SK-N-SH (cell line): ENCODE results near the gene SLC31A1. TPM values are rescaled to one million over a fixed set of nuclear protein-coding genes. Genes with fewer than 3 reads are reported as not detected.

ENCODE experiments used
- CTCF ChIA-PET: fragments of 300-600, 350-600 bp; formaldehyde crosslinking; extraction: SDS; loops from one replicate; lab custom pipeline; 2021; lab: Yijun Ruan, JAX
- POLR2A ChIA-PET: fragments of 350-600 bp; sonication (Branson Sonifier 250); formaldehyde crosslinking; extraction: SDS; loops from one replicate; lab custom pipeline; 2020; ENCODE audit warnings: antibody characterized with exemption, inconsistent platforms; lab: Yijun Ruan, JAX
- DNase-seq: peaks from one replicate; pipeline ENCODE4 v3.0.0; 2012
- H2AFZ ChIP-seq: fragments of 200-600 bp; sonication (generic); 2 replicates; pipeline ENCODE4 v1.8.1; 2016; ENCODE audit warnings: antibody characterized with exemption, mild to moderate bottlenecking, low read depth
- H3F3A ChIP-seq: fragments of 200-600 bp; sonication (generic); replicated peaks from 2 replicates; pipeline ENCODE3; 2016; ENCODE audit warnings: antibody characterized with exemption, mild to moderate bottlenecking; ENCODE audit not compliant: insufficient read depth
- H3K27ac ChIP-seq, 2 experiments: fragments of 200-500 bp in 1 of 2; fragments of 200-600 bp in 1 of 2; sonication (Bioruptor generic) in 1 of 2; sonication (generic), shearing (Covaris generic) in 1 of 2; 2 replicates each; pipeline versions ENCODE4 v1.5.1 to v1.6.1; 2014 to 2016; ENCODE audit warnings: low read depth in 2 of 2, inconsistent platforms in 1 of 2, low read length in 1 of 2, mild to moderate bottlenecking in 1 of 2, mixed read lengths in 1 of 2
- H3K27me3 ChIP-seq: fragments of 200-600 bp; sonication (generic), shearing (Covaris generic); 2 replicates; pipeline ENCODE4 v1.6.1; 2016; ENCODE audit warnings: mixed run types; ENCODE audit not compliant: insufficient read depth
- H3K36me3 ChIP-seq, 2 experiments: fragments of 200-500 bp in 1 of 2; fragments of 200-600 bp in 1 of 2; sonication (Bioruptor generic) in 1 of 2; sonication (generic) in 1 of 2; replicated peaks in 1 of 2; 2 replicates each; pipeline versions ENCODE3 to v1.5.1; 2014 to 2016; ENCODE audit warnings: low read length in 1 of 2, mild to moderate bottlenecking in 1 of 2; ENCODE audit not compliant: insufficient read depth in 2 of 2, control insufficient read depth in 1 of 2
- H3K4me1 ChIP-seq, 2 experiments: fragments of 200-500 bp in 1 of 2; fragments of 200-600 bp in 1 of 2; sonication (Bioruptor generic) in 1 of 2; sonication (generic), shearing (Covaris generic) in 1 of 2; 2 replicates each; pipeline versions ENCODE4 v1.5.1 to v1.6.1; 2014 to 2016; ENCODE audit warnings: low read depth in 1 of 2, low read length in 1 of 2, mixed run types in 1 of 2; ENCODE audit not compliant: insufficient read depth in 2 of 2, control insufficient read depth in 1 of 2
- H3K4me2 ChIP-seq: fragments of 200-600 bp; sonication (generic), shearing (Covaris generic); 2 replicates; pipeline ENCODE4 v1.6.1; 2017; ENCODE audit warnings: mixed run types
- H3K4me3 ChIP-seq, 2 experiments: fragments of 200-500 bp in 1 of 2; fragments of 200-600 bp in 1 of 2; sonication (Bioruptor generic) in 1 of 2; sonication (generic), shearing (Covaris generic) in 1 of 2; 2 replicates each; pipeline versions ENCODE4 v1.5.1 to v1.8.1; 2014 to 2016; ENCODE audit warnings: low read depth in 2 of 2, inconsistent platforms in 1 of 2, low read length in 1 of 2, mild to moderate bottlenecking in 1 of 2, mixed read lengths in 1 of 2, moderate library complexity in 1 of 2
- H3K79me2 ChIP-seq: fragments of 200-600 bp; sonication (generic); 2 replicates; pipeline ENCODE4 v1.8.1; 2017; ENCODE audit warnings: mild to moderate bottlenecking; ENCODE audit not compliant: insufficient read depth
- H3K9ac ChIP-seq: fragments of 200-600 bp; sonication (generic); 2 replicates; pipeline ENCODE4 v1.6.1; 2017; ENCODE audit warnings: mixed run types
- H3K9me2 ChIP-seq: fragments of 200-600 bp; sonication (generic); 2 replicates; pipeline ENCODE4 v1.6.1; 2017; ENCODE audit warnings: mixed run types
- H3K9me3 ChIP-seq: fragments of 200-600 bp; sonication (generic); 2 replicates; pipeline ENCODE4 v1.6.1; 2017; ENCODE audit warnings: mixed run types, mild to moderate bottlenecking, moderate library complexity
- H4K20me1 ChIP-seq: fragments of 200-600 bp; sonication (generic); 2 replicates; pipeline ENCODE4 v1.6.1; 2017; ENCODE audit warnings: mild to moderate bottlenecking, mixed run types; ENCODE audit not compliant: insufficient read depth
- CHD2 ChIP-seq: fragments of 150-350 bp; IDR thresholded peaks from 2 replicates; pipeline ENCODE4 v1.6.1; 2018; ENCODE audit warnings: low read length; ENCODE audit not compliant: partially characterized antibody
- ELF1 ChIP-seq: IDR thresholded peaks from 2 replicates; pipeline ENCODE4 v1.4.0; 2012
- FOSL2 ChIP-seq: IDR thresholded peaks from 2 replicates; pipeline ENCODE4 v1.4.0; 2012; ENCODE audit warnings: low read depth, mild to moderate bottlenecking, moderate library complexity, borderline replicate concordance
- FOXJ3 ChIP-seq: sonication (generic); formaldehyde crosslinking; IDR thresholded peaks from 2 replicates; pipeline ENCODE4 v1.5.1; 2020; ENCODE audit warnings: mild to moderate bottlenecking, missing genetic modification reagents
- FOXM1 ChIP-seq: IDR thresholded peaks from 2 replicates; pipeline ENCODE4 v1.4.0; 2012; ENCODE audit warnings: low read depth, mild to moderate bottlenecking
- JUND ChIP-seq: IDR thresholded peaks from 2 replicates; pipeline ENCODE4 v1.4.0; 2012
- NRF1 ChIP-seq: IDR thresholded peaks from 2 replicates; pipeline ENCODE4 v1.6.1; 2012; ENCODE audit warnings: low read depth, mild to moderate bottlenecking, low read length
- PBX3 ChIP-seq: IDR thresholded peaks from 2 replicates; pipeline ENCODE4; 2012
- RCOR1 ChIP-seq: fragments of 150-350 bp; IDR thresholded peaks from 2 replicates; pipeline ENCODE4 v1.6.1; 2017; ENCODE audit warnings: antibody characterized with exemption, low read length
- RXRA ChIP-seq: IDR thresholded peaks from 2 replicates; pipeline ENCODE4 v1.4.0; 2012; ENCODE audit warnings: low read depth, mild to moderate bottlenecking, borderline replicate concordance
- SMC3 ChIP-seq: IDR thresholded peaks from 2 replicates; pipeline ENCODE4 v1.6.1; 2012; ENCODE audit warnings: low read depth, low read length, improper control_type of control experiment
- TEAD4 ChIP-seq: IDR thresholded peaks from 2 replicates; pipeline ENCODE4 v1.4.0; 2012; ENCODE audit warnings: mild to moderate bottlenecking, borderline replicate concordance; ENCODE audit not compliant: insufficient read depth
- YY1 ChIP-seq: IDR thresholded peaks from 2 replicates; pipeline ENCODE4 v1.4.0; 2012; ENCODE audit warnings: low read depth, mild to moderate bottlenecking
- whole genome bisulfite sequencing: methylation state at CpG from one replicate; pipeline ENCODE4 v1.1.6; 2017; ENCODE audit warnings: low lambda C conversion rate; 5-methylcytosine and 5-hydroxymethylcytosine counted together
- polyA plus RNA-seq, 3 experiments: library from polyadenylated mRNA; depleted of rRNA; stranded (reverse); fragments of >200 nt; gene quantifications; 2 replicates each; pipeline ENCODE4 v1.2.3, GENCODE V29; 2012
- TF ChIP-seq, protein P1 (sequence below): fragments of 200-600 bp; sonication (generic); IDR thresholded peaks from 2 replicates; pipeline ENCODE4 v1.6.1; 2017; ENCODE audit warnings: antibody characterized with exemption, mild to moderate bottlenecking, moderate library complexity
- TF ChIP-seq, protein P2 (sequence below): fragments of 150-350 bp; IDR thresholded peaks from 2 replicates; pipeline ENCODE4 v1.6.1; 2017; ENCODE audit warnings: antibody characterized with exemption, low read length, low read depth, borderline replicate concordance
- TF ChIP-seq, protein P3 (sequence below): fragments of 150-350 bp; IDR thresholded peaks from 2 replicates; pipeline ENCODE4 v1.6.1; 2016; ENCODE audit warnings: mild to moderate bottlenecking, low read depth, low read length
- TF ChIP-seq, protein P4 (sequence below): IDR thresholded peaks from 2 replicates; pipeline ENCODE4 v1.4.0; 2012; ENCODE audit warnings: low read depth

Gene SLC31A1
- polyA plus RNA-seq, 1 of the 3 experiments (the other 2 are of a cell fraction), result 7.7 TPM

DNA sequence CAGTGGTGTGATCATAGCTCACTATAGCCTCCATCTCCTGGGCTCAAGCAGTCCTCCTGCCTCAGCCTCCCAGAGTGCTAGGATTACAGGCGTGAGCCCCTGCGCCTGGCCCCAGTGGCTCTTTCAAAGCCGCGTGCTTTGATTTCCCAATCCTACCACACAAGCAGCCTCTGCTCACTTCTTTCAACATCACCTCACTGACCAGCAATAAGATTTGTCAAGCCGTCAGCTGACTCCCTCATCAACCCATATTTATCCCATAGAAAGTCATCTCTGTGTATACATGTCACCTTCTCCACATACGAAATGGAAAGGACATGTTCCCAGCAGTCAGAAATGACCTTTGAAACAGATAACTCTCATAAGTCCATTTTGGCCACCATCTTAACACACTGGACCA is 44.5 kb upstream of the SLC31A1 start:
- Histone ChIP-seq H3K27me3 (no peaks in the 10 kb centered on the region), H3K4me2 (no peak overlapping the region), H3K79me2 (no peaks in the 10 kb centered on the region), H3F3A (peaks cover 4% of the 10 kb centered on the region), H3K36me3 (peaks cover 50 to 77% of the 10 kb centered on the region in 2 experiments), H3K27ac (no peak overlapping the region), H4K20me1 (no peaks in the 10 kb centered on the region), H3K4me3 (no peak overlapping the region), H3K9me2 (no peaks in the 10 kb centered on the region), H2AFZ (no peak overlapping the region), H3K4me1 (no peaks in the 10 kb centered on the region), H3K9ac (no peak overlapping the region), H3K9me3 (no peaks in the 10 kb centered on the region)
- 98% methylated on average over 6 of the region's 6 CpGs for WGBS
- no peak for DNase-seq
- POLR2A ChIA-PET, result interaction anchor here (1.2 kb wide), 1 partner anchor 14 kb away, joined by 4 read pairs; no protein-coding TSS in a partner anchor
- CTCF ChIA-PET, result interaction anchor here (2.2 kb wide), 1 partner anchor 14 kb away, joined by 10 read pairs; no protein-coding TSS in a partner anchor
- TF ChIP-seq, protein P1, sequence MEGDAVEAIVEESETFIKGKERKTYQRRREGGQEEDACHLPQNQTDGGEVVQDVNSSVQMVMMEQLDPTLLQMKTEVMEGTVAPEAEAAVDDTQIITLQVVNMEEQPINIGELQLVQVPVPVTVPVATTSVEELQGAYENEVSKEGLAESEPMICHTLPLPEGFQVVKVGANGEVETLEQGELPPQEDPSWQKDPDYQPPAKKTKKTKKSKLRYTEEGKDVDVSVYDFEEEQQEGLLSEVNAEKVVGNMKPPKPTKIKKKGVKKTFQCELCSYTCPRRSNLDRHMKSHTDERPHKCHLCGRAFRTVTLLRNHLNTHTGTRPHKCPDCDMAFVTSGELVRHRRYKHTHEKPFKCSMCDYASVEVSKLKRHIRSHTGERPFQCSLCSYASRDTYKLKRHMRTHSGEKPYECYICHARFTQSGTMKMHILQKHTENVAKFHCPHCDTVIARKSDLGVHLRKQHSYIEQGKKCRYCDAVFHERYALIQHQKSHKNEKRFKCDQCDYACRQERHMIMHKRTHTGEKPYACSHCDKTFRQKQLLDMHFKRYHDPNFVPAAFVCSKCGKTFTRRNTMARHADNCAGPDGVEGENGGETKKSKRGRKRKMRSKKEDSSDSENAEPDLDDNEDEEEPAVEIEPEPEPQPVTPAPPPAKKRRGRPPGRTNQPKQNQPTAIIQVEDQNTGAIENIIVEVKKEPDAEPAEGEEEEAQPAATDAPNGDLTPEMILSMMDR, result no peak
- no peak for TF ChIP-seq SMC3
- TF ChIP-seq FOSL2, result no peak
- no peak for TF ChIP-seq ELF1
- TF ChIP-seq FOXJ3 (CRISPR knock-in tag), result no peak

- H2AFZ ChIP-seq, result no peak overlapping the region
- peaks cover 4% of the 10 kb centered on the region for H3F3A ChIP-seq
- CTCF ChIA-PET, result interaction anchor here (2.2 kb wide), 1 partner anchor 13 kb away, joined by 10 read pairs; no protein-coding TSS in a partner anchor
- no peaks in the 10 kb centered on the region for H3K79me2 ChIP-seq
- WGBS, result 93% methylated on average over 2 of the region's 2 CpGs
- H3K4me2 ChIP-seq, result no peak overlapping the region
- no peak overlapping the region for H3K4me3 ChIP-seq
- no peak for TF ChIP-seq YY1
- no peak for TF ChIP-seq FOSL2
- no peak for TF ChIP-seq JUND
- TF ChIP-seq NRF1, result no peak
- TF ChIP-seq, protein P2, sequence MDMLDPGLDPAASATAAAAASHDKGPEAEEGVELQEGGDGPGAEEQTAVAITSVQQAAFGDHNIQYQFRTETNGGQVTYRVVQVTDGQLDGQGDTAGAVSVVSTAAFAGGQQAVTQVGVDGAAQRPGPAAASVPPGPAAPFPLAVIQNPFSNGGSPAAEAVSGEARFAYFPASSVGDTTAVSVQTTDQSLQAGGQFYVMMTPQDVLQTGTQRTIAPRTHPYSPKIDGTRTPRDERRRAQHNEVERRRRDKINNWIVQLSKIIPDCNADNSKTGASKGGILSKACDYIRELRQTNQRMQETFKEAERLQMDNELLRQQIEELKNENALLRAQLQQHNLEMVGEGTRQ, result no peak
- TF ChIP-seq, protein P3, sequence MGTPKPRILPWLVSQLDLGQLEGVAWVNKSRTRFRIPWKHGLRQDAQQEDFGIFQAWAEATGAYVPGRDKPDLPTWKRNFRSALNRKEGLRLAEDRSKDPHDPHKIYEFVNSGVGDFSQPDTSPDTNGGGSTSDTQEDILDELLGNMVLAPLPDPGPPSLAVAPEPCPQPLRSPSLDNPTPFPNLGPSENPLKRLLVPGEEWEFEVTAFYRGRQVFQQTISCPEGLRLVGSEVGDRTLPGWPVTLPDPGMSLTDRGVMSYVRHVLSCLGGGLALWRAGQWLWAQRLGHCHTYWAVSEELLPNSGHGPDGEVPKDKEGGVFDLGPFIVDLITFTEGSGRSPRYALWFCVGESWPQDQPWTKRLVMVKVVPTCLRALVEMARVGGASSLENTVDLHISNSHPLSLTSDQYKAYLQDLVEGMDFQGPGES, result no peak
- no peak for TF ChIP-seq RXRA
- TF ChIP-seq CHD2, result no peak
- no peak for TF ChIP-seq TEAD4
- TF ChIP-seq RCOR1, result no peak
- no peak for TF ChIP-seq PBX3
- TF ChIP-seq FOXM1, result no peak
- TF ChIP-seq, protein P4, sequence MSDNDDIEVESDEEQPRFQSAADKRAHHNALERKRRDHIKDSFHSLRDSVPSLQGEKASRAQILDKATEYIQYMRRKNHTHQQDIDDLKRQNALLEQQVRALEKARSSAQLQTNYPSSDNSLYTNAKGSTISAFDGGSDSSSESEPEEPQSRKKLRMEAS, result no peak
- DNase-seq, result no peak
- no peak overlapping the region for H3K9ac ChIP-seq
- H3K27ac ChIP-seq, result no peak overlapping the region
- H3K4me1 ChIP-seq, result no peaks in the 10 kb centered on the region
- POLR2A ChIA-PET, result no interaction called here
- no peaks in the 10 kb centered on the region for H4K20me1 ChIP-seq
- H3K36me3 ChIP-seq, result peaks cover 52 to 81% of the 10 kb centered on the region in 2 experiments
- no peaks in the 10 kb centered on the region for H3K27me3 ChIP-seq
- H3K9me2 ChIP-seq, result no peaks in the 10 kb centered on the region
- no peaks in the 10 kb centered on the region for H3K9me3 ChIP-seq
Measured at GRCh38 chr9:113177251-113177650, 44.1 kb upstream of the SLC31A1 start.
